ENCODE results near the gene ZRANB1. TPM values are rescaled to one million over a fixed set of nuclear protein-coding genes. Genes with fewer than 3 reads are reported as not detected.

The ZRANB1 gene
- total RNA-seq (53.0 TPM), polyA plus RNA-seq (17.6 TPM)

DNA sequence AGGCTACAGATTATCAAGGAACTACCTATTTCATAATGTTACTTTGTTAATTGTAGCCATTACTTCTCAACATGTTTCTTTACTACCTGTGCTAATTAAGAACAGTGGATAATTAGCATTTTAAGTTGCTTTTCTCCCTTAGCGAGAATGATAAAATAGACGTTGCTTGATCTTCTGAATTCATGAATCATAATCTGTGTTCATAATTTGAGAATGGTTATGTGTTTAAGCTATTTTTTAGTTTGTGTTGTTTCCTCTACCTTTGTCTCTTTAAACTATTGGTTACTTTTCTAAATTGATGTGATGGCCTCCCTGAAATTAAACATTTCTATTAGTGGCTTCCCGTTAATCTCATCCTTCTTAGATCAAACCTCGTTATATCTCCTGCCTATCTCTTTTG is at the start of gene ZRANB1:
Gene ZRANB1 (plus strand): TSS at position 301 of the 400 bp plus-strand sequence. CDS start 371 bp downstream, outside the sequence.
- 85% methylated on average over 4 of the region's 4 CpGs for WGBS
- peaks cover 2% of the 10 kb centered on the region for H3K36me3 ChIP-seq (ENCODE audit: insufficient read depth)
- no peaks in the 10 kb centered on the region for H3K4me1 ChIP-seq (ENCODE audit: insufficient read depth)
- no peak within 1 kb of the TSS for H3K27ac ChIP-seq (ENCODE audit: low read depth)
- DNase-seq (ENCODE audit: extremely low spot score), result no peak
- no peak within 1 kb of the TSS for H3K4me3 ChIP-seq (ENCODE audit: low read depth, low read length)

DNA sequence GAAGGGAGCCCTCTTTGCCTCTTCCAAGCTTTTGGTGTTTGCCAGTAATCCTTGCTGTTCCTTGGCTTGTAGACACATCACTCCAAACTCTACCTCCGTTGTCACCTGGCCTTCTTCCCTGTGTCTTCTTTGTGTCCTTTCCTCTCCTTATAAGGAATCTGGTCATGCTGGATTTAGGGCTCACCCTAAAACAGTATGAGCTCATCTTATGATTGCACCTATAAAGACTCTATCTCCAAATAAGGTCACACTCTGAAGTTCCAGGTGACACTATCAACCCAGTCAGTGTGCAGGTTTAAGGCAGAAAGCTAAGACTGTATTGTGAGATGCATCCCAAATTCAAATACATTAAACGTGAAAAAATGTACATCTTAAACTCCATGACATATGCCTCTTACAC is 49.0 kb upstream of the ZRANB1 start:
- Histone ChIP-seq H3K36me3 (ENCODE audit: insufficient read depth) (no peaks in the 10 kb centered on the region), H3K4me3 (ENCODE audit: low read depth, low read length) (no peak overlapping the region), H3K27ac (ENCODE audit: low read depth) (no peak overlapping the region), H3K4me1 (ENCODE audit: insufficient read depth) (no peaks in the 10 kb centered on the region)
- DNase-seq (ENCODE audit: extremely low spot score), result no peak
- 61% methylated on average over 2 of the region's 2 CpGs for WGBS

DNA sequence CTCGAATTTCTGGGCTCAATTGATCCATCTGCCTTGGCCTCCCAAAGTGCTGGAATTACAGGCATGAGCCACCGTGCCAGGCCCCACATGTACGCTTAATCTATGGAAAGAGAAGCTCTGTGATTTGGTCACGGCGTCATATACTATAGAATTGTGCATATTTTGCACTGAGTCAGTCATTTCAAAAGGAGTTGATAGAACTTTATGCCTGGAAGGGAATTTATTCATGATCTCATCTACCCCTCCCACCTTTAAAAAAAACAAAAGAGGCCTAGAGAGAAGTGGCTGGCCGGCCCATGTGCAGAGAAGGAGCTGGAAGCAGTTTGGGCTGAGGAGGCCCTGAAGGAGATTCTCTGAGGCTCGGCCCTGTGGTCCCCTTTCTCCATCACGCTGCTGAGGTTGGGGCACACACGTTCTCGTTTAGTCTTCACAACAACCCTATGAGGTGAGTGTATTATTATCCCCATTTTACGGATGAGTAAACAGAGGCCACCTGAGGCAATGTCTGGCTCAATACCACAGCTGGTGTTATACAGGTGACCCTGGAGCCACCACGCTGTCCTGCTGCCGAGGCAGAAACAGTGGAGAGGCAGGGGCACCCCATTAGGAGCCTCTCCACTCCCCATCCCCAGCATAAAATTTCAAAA is 47.2 kb upstream of the ZRANB1 start:
- Histone ChIP-seq H3K27ac (ENCODE audit: low read depth) (no peak overlapping the region), H3K4me1 (ENCODE audit: insufficient read depth) (no peaks in the 10 kb centered on the region), H3K4me3 (ENCODE audit: low read depth, low read length) (no peak overlapping the region), H3K36me3 (ENCODE audit: insufficient read depth) (no peaks in the 10 kb centered on the region)
- no peak for DNase-seq (ENCODE audit: extremely low spot score)
- WGBS, result 86% methylated on average over 13 of the region's 13 CpGs

DNA sequence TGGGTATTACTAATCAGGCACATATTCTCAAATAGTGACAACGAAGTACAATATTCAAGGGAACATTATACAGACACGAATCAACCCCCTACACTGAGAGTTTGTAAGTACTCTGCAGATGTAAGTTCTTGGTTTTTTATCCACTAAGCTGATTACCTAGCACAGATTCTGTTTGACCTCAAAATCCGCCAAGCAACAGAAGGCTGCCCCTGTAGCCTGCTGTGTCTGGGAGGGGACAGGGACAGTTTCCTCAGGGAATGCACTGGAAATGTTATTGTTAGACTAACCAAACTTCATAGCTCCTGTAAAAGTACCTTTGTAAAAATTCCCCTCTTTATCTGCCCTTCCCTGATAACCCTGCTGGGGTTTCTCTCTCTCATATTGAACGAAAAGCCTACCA is 45.2 kb upstream of the ZRANB1 start:
- Histone ChIP-seq H3K4me1 (ENCODE audit: insufficient read depth) (no peaks in the 10 kb centered on the region), H3K36me3 (ENCODE audit: insufficient read depth) (no peaks in the 10 kb centered on the region), H3K4me3 (ENCODE audit: low read depth, low read length) (no peak overlapping the region), H3K27ac (ENCODE audit: low read depth) (no peak overlapping the region)
- DNase-seq (ENCODE audit: extremely low spot score), result no peak
- 61% methylated on average over 4 of the region's 4 CpGs for WGBS

DNA sequence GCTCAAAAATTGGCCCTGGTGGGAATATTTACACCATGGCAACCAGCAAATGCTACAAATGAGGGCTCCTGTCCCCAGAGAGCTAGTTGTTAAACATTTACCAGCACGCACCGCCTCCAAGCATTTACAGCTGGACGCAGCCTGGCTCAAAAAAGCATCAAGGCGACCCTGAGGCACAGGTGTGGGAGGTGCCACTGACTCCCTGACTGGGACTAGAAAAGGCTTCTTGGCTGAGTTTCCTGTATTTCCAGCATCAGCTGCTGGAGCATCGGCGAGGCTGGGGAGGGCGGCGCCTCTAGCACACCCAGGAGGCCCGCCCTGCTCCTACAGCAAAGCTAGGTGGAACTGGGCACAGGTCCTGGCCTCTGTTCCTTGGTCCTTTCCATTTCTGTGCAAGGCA is 43.5 kb upstream of the ZRANB1 start:
- no peak overlapping the region for H3K4me3 ChIP-seq (ENCODE audit: low read depth, low read length)
- no peak overlapping the region for H3K27ac ChIP-seq (ENCODE audit: low read depth)
- H3K4me1 ChIP-seq (ENCODE audit: insufficient read depth), result no peaks in the 10 kb centered on the region
- WGBS, result 70% methylated on average over 9 of the region's 9 CpGs
- no peaks in the 10 kb centered on the region for H3K36me3 ChIP-seq (ENCODE audit: insufficient read depth)
- no peak for DNase-seq (ENCODE audit: extremely low spot score)

DNA sequence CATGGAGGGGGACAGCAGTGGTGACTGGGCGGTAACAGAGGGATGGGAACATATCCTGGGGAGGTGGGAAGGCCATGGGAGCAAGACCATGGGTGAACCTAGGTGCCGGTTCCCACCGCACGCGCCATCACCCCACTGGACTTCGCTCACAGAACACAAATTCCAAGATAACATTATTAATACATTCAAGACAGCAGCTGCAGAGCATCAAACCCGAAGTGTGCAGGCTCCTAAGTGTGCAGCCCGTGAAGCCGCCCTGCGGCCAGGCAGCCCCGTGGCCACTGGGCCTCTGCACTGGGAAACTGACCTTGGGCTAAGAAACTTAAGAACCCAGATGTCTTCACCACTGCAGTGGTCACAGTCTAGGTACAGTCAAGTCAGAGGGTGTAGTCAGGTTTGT is 42.8 kb upstream of the ZRANB1 start:
- H3K4me1 ChIP-seq (ENCODE audit: insufficient read depth), result no peaks in the 10 kb centered on the region
- H3K4me3 ChIP-seq (ENCODE audit: low read depth, low read length), result no peak overlapping the region
- no peaks in the 10 kb centered on the region for H3K36me3 ChIP-seq (ENCODE audit: insufficient read depth)
- H3K27ac ChIP-seq (ENCODE audit: low read depth), result no peak overlapping the region
- 91% methylated on average over 11 of the region's 11 CpGs for WGBS
- no peak for DNase-seq (ENCODE audit: extremely low spot score)

DNA sequence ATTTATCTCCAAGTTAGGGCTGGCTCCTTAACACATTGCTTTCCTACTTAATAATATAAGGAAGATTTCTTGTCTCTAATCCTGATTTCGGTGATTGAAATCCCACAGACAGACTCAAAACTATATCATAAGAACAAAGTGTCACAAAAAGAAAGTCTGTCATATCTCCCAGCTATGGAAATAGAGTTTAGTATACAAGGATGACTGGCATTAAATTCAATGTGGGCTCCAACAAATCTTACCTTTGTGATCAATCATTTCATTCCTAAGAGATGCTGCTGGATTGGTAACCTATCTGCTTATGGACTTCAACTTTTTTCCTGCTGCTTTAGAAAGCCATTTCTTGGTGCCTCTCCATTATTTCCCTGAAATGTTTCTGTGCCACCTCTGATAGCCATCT is 39.5 kb upstream of the ZRANB1 start:
- no peak overlapping the region for H3K27ac ChIP-seq (ENCODE audit: low read depth)
- no peak for DNase-seq (ENCODE audit: extremely low spot score)
- H3K4me1 ChIP-seq (ENCODE audit: insufficient read depth), result no peaks in the 10 kb centered on the region
- WGBS, result 88% methylated on average over 1 of the region's 1 CpG
- no peaks in the 10 kb centered on the region for H3K36me3 ChIP-seq (ENCODE audit: insufficient read depth)
- H3K4me3 ChIP-seq (ENCODE audit: low read depth, low read length), result no peak overlapping the region

DNA sequence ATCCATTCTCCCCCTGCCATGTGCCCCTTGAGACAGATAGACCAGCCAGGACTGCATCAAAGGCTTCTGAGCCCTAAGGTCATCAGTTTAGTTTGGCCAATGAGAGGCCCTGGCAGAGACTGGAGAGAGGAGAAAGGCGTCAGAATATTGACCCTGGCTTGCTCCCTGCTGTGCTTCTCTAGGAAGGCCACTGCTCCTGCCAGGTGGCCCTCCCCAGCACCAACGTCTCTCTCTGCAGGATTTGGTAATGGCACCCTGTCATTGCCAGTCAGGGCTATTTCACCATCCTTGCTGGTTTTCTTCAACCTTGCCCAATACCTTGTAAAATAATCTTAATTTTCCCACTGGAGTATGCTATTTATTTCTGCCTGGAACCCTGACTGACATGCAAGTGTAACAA is 38.8 kb upstream of the ZRANB1 start:
- 29% methylated on average over 2 of the region's 2 CpGs for WGBS
- Histone ChIP-seq H3K36me3 (ENCODE audit: insufficient read depth) (no peaks in the 10 kb centered on the region), H3K4me1 (ENCODE audit: insufficient read depth) (no peaks in the 10 kb centered on the region), H3K4me3 (ENCODE audit: low read depth, low read length) (no peak overlapping the region), H3K27ac (ENCODE audit: low read depth) (no peak overlapping the region)
- no peak for DNase-seq (ENCODE audit: extremely low spot score)

DNA sequence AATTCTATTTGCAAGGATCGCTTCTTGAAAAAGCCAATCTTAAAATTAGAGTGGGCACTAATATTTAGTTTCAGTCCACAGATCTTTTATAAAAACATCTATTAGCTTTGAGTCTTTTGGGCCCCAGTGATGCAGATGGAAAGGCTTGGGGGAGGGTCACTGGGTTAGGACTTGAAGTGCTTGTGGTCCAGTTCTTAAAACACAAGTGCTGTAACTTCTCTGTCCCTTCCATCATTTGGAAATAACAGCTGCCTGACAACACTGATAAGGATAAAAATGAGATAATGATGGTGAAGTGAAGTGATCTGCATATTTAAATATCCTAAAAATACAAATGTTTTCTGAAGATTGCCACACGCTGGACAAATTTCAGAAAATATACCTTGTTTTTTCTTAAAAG is 37.1 kb upstream of the ZRANB1 start:
- 75% methylated on average over 2 of the region's 2 CpGs for WGBS
- no peak for DNase-seq (ENCODE audit: extremely low spot score)
- Histone ChIP-seq H3K36me3 (ENCODE audit: insufficient read depth) (no peaks in the 10 kb centered on the region), H3K27ac (ENCODE audit: low read depth) (no peak overlapping the region), H3K4me1 (ENCODE audit: insufficient read depth) (no peaks in the 10 kb centered on the region), H3K4me3 (ENCODE audit: low read depth, low read length) (no peak overlapping the region)

DNA sequence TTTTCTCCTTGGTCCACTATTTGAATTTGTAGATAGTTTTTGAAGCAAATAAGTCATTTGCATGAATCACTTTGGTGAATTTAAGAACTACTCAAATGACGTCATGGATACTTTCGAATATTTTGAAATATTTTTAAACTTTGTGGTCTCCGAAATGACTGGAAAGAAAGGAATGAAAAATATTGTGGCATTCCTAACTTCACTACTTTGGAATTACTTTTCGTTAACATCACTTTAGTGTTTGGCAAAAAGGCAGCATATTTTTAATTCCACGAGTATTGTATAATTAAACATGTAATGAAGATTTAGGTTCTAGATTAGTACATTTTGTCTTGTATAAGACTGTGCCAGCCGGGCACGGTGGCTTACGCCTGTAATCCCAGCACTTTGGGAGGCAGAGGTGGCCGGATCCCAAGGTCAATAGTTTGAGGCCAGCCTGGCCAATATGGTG is 35.3 kb upstream of the ZRANB1 start:
- no peak for DNase-seq (ENCODE audit: extremely low spot score)
- no peak overlapping the region for H3K27ac ChIP-seq (ENCODE audit: low read depth)
- no peaks in the 10 kb centered on the region for H3K4me1 ChIP-seq (ENCODE audit: insufficient read depth)
- no peaks in the 10 kb centered on the region for H3K36me3 ChIP-seq (ENCODE audit: insufficient read depth)
- no peak overlapping the region for H3K4me3 ChIP-seq (ENCODE audit: low read depth, low read length)
- 47% methylated on average over 9 of the region's 9 CpGs for WGBS

DNA sequence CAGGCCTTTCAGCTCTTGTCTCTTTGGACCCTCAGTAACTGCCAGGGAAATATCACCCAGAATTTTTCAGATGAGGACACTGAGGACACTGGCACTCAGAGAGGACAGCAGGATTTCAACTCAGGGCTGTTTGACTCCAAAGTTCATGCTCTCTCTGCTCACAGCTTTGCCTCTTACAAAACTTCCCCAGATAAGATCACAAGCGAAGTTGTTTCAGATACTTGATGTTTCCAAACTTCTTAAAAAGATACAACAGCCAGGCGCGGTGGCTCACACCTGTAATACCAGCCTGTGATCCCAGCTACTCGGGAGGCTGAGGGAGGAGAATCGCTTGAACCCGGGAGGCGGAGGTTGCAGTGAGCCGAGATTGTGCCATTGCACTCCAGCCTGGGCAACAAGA is 32.4 kb upstream of the ZRANB1 start:
- 84% methylated on average over 8 of the region's 8 CpGs for WGBS
- H3K36me3 ChIP-seq (ENCODE audit: insufficient read depth), result no peaks in the 10 kb centered on the region

DNA sequence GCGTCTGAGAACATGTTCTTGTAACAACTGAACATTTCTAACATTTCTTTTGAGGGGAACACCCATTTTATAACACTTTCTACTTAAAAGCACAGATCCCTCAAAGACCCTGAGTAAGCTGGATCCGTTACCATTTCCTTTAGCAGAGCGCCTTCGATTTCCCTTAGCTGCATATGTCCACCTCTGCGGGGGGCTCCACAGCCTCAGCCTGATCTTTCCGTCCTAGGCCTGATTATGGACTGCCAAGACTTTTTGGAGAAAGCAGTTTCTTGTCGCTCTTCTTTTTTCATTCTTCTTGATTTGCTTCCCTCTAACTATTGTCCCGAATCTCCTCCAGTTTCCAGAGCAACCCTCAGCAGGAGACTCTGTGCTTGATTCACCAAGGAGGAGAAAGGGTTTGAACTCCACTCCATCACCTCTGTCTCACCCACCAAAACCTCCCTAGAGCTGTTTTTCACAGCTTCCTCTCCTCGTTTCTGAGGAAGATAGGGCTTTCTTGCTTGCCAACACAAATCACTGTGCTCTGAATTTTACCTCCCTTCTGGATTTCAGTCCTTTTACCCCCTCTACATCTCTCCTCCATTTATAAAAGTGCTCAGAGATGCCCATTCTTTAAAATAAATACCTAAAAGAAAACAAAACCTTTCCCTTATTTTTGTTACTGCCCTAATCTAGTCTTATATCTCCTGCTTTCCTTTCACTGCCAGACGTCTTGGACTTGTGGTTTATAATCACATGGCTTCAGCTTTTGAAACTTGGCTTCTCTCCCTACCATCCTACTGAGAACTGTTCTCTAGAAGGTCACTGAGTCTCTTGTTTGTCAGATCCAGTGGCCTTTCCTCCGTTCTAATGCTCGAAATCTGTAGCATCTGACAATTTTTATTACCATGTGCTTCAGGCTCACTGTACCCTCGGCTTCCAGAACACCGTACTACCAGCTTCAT is 30.5 kb upstream of the ZRANB1 start:
- H3K4me1 ChIP-seq (ENCODE audit: insufficient read depth), result no peaks in the 10 kb centered on the region
- H3K4me3 ChIP-seq (ENCODE audit: low read depth, low read length), result no peak overlapping the region
- WGBS, result 43% methylated on average over 14 of the region's 14 CpGs
- no peak overlapping the region for H3K27ac ChIP-seq (ENCODE audit: low read depth)
- H3K36me3 ChIP-seq (ENCODE audit: insufficient read depth), result no peaks in the 10 kb centered on the region
- no peak for DNase-seq (ENCODE audit: extremely low spot score)

More for the DNA sequence above, 32.4 kb upstream of the ZRANB1 start:
- no peaks in the 10 kb centered on the region for H3K4me1 ChIP-seq (ENCODE audit: insufficient read depth)
- DNase-seq (ENCODE audit: extremely low spot score), result no peak
- no peak overlapping the region for H3K27ac ChIP-seq (ENCODE audit: low read depth)
- H3K4me3 ChIP-seq (ENCODE audit: low read depth, low read length), result no peak overlapping the region

DNA sequence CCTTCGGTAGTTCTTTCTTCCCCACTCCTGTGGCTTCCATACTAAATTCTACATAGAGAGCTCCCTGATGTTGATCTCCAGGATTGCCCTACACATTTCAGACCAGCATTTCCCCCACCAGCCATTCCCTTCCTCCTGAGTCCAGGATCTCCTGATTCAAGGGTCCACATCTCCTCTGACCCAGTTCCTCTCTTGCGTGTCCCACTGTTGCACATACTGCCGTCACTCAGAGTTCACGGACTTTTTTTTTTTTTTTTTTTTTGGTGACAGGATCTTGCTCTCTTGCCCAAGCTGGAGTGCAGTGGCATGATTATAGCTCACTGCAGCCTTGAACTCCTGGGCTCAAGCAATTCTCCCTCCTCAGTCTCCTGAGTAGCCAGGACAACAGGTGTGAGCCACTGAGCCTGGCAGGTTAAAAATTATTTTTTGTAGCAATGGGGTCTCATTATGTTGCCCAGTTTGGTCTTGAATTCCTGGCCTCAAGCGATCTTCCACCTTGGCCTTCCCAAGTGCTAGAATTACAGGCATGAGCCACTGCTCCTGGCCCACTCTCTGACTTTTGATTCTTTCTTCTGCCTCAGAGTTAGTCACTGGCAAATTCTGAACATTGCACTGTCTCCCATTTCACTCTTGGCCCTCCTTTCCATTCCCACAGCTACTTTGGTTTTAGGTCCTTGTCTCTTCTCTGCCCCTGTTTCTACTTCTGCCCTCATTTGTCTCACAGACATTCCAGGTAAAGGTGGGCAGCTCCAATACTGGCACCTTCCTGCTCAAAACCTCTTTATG is 29.6 kb upstream of the ZRANB1 start:
- DNase-seq (ENCODE audit: extremely low spot score), result no peak
- Histone ChIP-seq H3K4me1 (ENCODE audit: insufficient read depth) (no peaks in the 10 kb centered on the region), H3K36me3 (ENCODE audit: insufficient read depth) (no peaks in the 10 kb centered on the region), H3K4me3 (ENCODE audit: low read depth, low read length) (no peak overlapping the region), H3K27ac (ENCODE audit: low read depth) (no peak overlapping the region)
- 72% methylated on average over 5 of the region's 5 CpGs for WGBS

Measured in urinary bladder (tissue), 4 donors.